ENCODE measurements around the gene TOR3A.

Gene TOR3A

GRCh38 chr1:179046808-179047635, 34.8 kb upstream of the TOR3A start:
- Histone ChIP-seq H3K4me1 (ENCODE audit: control insufficient read depth, insufficient read depth, low read length, poor library complexity, severe bottlenecking) (peaks cover 8% of the 10 kb centered on the region), H3K27ac (ENCODE audit: low read depth, low read length, severe bottlenecking) (peak overlapping the region; percentile 51), H3K36me3 (ENCODE audit: control insufficient read depth, insufficient read depth, low read length) (peaks cover 7% of the 10 kb centered on the region), H3K4me3 (ENCODE audit: extremely low read depth, insufficient read depth, low read length, poor library complexity, severe bottlenecking) (no peak overlapping the region), H3K9me3 (ENCODE audit: control insufficient read depth, low read length) (no peaks in the 10 kb centered on the region)
- 93 to 96% methylated on average over 5 to 11 of the region's 14 CpGs for WGBS, 2 experiments (ENCODE audit: insufficient coverage in 2 of 2)

DNA sequence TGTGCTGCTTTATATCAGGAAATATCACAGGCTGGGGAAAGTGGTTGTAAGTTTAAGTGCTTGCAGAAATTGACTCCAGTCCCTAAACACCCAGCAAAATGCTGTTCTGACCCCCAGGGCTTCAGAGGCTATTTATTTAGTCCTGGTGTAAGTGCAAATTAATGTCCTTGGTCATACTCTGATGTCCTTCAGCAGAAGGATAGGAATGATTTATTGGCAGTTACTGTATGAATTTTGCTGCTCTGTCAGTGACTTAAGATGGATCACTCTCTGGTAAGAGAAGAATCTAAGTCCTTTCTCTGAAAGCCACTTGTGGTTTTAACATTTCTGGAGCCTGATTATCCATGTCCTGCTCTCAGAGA, 34.3 kb upstream of the TOR3A start:
- peaks cover 8% of the 10 kb centered on the region for H3K4me1 ChIP-seq (ENCODE audit: control insufficient read depth, insufficient read depth, low read length, poor library complexity, severe bottlenecking)
- H3K4me3 ChIP-seq (ENCODE audit: extremely low read depth, insufficient read depth, low read length, poor library complexity, severe bottlenecking), result no peak overlapping the region
- H3K27ac ChIP-seq (ENCODE audit: low read depth, low read length, severe bottlenecking), result peak overlapping the region; percentile 51
- H3K9me3 ChIP-seq (ENCODE audit: control insufficient read depth, low read length), result no peaks in the 10 kb centered on the region
- peaks cover 7% of the 10 kb centered on the region for H3K36me3 ChIP-seq (ENCODE audit: control insufficient read depth, insufficient read depth, low read length)

- H3K27ac ChIP-seq (ENCODE audit: low read depth, low read length, severe bottlenecking), result no peak overlapping the region
- H3K4me1 ChIP-seq (ENCODE audit: control insufficient read depth, insufficient read depth, low read length, poor library complexity, severe bottlenecking), result peaks cover 8% of the 10 kb centered on the region
- H3K4me3 ChIP-seq (ENCODE audit: extremely low read depth, insufficient read depth, low read length, poor library complexity, severe bottlenecking), result no peak overlapping the region
- WGBS, 2 experiments (ENCODE audit: insufficient coverage in 2 of 2), result no CpG with 5 or more reads among the region's 1 CpG
- no peaks in the 10 kb centered on the region for H3K9me3 ChIP-seq (ENCODE audit: control insufficient read depth, low read length)
- H3K36me3 ChIP-seq (ENCODE audit: control insufficient read depth, insufficient read depth, low read length), result peaks cover 7% of the 10 kb centered on the region
Observed at GRCh38 chr1:179048339-179049124, 33.3 kb upstream of the TOR3A start.

DNA sequence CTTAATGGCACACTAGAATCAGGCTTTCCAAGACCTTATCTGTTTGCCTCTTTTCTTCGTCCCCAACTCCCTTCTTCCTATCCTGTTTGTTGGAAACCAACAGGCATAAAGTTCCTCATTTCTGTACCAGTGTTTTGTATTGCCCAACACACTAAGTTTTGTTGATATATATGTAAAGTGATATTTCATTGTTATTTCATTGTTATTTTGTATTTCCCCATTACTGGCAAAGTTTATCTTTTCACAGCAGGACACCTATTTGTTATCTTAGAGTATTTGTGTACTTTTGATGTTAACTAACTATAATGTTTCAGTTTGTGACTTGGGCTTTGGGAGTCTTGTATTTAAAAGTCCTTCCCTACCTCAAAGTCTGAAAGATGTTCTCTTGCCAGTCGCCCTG, 29.1 kb upstream of the TOR3A start:
- H3K9me3 ChIP-seq (ENCODE audit: control insufficient read depth, low read length), result no peaks in the 10 kb centered on the region
- WGBS, 2 experiments (ENCODE audit: insufficient coverage in 2 of 2), result 100% methylated on average over 1 of the region's 2 CpGs
- no peak overlapping the region for H3K4me3 ChIP-seq (ENCODE audit: extremely low read depth, insufficient read depth, low read length, poor library complexity, severe bottlenecking)
- peaks cover 26% of the 10 kb centered on the region for H3K36me3 ChIP-seq (ENCODE audit: control insufficient read depth, insufficient read depth, low read length)
- H3K27ac ChIP-seq (ENCODE audit: low read depth, low read length, severe bottlenecking), result no peak overlapping the region
- no peaks in the 10 kb centered on the region for H3K4me1 ChIP-seq (ENCODE audit: control insufficient read depth, insufficient read depth, low read length, poor library complexity, severe bottlenecking)

DNA sequence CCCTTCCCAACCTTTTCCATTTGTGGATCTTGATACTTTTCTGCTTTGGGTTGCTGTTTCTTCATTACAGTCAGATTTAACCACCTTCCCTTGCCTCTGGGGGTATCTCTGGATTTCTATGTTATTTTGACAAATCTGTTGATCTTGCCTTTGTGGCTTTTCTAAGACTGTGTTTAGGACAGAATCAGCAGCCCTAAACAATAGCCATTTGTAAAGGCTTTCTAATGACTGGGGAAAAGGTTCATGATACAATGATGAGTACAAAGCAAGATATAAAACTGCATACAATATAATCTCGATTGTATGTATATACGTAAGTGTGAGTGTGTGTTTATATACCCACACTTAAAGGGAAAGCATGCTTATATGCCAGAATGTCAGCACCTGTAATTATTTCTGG, 28.4 kb upstream of the TOR3A start:
- no CpG with 5 or more reads among the region's 2 CpGs for WGBS, 2 experiments (ENCODE audit: insufficient coverage in 2 of 2)
- peaks cover 26% of the 10 kb centered on the region for H3K36me3 ChIP-seq (ENCODE audit: control insufficient read depth, insufficient read depth, low read length)
- no peaks in the 10 kb centered on the region for H3K9me3 ChIP-seq (ENCODE audit: control insufficient read depth, low read length)

DNA sequence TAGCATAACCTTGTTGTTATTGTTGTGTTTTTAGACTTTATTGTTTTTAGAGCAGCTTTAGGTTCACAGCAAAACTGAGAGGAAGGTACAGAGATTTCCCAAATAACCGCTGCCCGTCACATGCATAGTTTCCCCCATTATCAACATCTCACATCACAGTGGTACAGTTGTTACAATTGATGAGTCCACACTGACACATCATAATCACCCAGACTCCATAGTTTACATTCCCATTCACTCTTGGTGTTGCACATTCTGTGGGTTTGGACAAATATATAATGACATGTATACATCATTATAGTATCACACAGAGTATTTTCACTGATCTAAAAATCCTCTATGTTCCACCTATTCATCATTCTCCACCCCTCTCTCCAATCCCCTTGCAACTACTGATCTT, 25.9 kb upstream of the TOR3A start:
- peaks cover 10% of the 10 kb centered on the region for H3K4me1 ChIP-seq (ENCODE audit: control insufficient read depth, insufficient read depth, low read length, poor library complexity, severe bottlenecking)
- H3K36me3 ChIP-seq (ENCODE audit: control insufficient read depth, insufficient read depth, low read length), result peaks cover 26% of the 10 kb centered on the region
- H3K4me3 ChIP-seq (ENCODE audit: extremely low read depth, insufficient read depth, low read length, poor library complexity, severe bottlenecking), result no peak overlapping the region
- WGBS, 2 experiments (ENCODE audit: insufficient coverage in 2 of 2), result 100% methylated on average over 2 of the region's 2 CpGs
- no peak overlapping the region for H3K27ac ChIP-seq (ENCODE audit: low read depth, low read length, severe bottlenecking)
- no peaks in the 10 kb centered on the region for H3K9me3 ChIP-seq (ENCODE audit: control insufficient read depth, low read length)

More for the DNA sequence above, 28.4 kb upstream of the TOR3A start:
- no peak overlapping the region for H3K4me3 ChIP-seq (ENCODE audit: extremely low read depth, insufficient read depth, low read length, poor library complexity, severe bottlenecking)
- peaks cover 2% of the 10 kb centered on the region for H3K4me1 ChIP-seq (ENCODE audit: control insufficient read depth, insufficient read depth, low read length, poor library complexity, severe bottlenecking)
- no peak overlapping the region for H3K27ac ChIP-seq (ENCODE audit: low read depth, low read length, severe bottlenecking)

- H3K4me1 ChIP-seq (ENCODE audit: control insufficient read depth, insufficient read depth, low read length, poor library complexity, severe bottlenecking), result peaks cover 10% of the 10 kb centered on the region
- H3K27ac ChIP-seq (ENCODE audit: low read depth, low read length, severe bottlenecking), result peak overlapping the region; percentile 77
- 80 to 88% methylated on average over 2 to 3 of the region's 3 CpGs for WGBS, 2 experiments (ENCODE audit: insufficient coverage in 2 of 2)
- no peaks in the 10 kb centered on the region for H3K9me3 ChIP-seq (ENCODE audit: control insufficient read depth, low read length)
- H3K4me3 ChIP-seq (ENCODE audit: extremely low read depth, insufficient read depth, low read length, poor library complexity, severe bottlenecking), result no peak overlapping the region
- peaks cover 37% of the 10 kb centered on the region for H3K36me3 ChIP-seq (ENCODE audit: control insufficient read depth, insufficient read depth, low read length)
Observed at GRCh38 chr1:179058487-179059483, 23.1 kb upstream of the TOR3A start.

GRCh38 chr1:179061360-179062282, 20.2 kb upstream of the TOR3A start:
- no peak overlapping the region for H3K4me3 ChIP-seq (ENCODE audit: extremely low read depth, insufficient read depth, low read length, poor library complexity, severe bottlenecking)
- WGBS, 2 experiments (ENCODE audit: insufficient coverage in 2 of 2), result 90 to 97% methylated on average over 4 to 6 of the region's 8 CpGs
- H3K4me1 ChIP-seq (ENCODE audit: control insufficient read depth, insufficient read depth, low read length, poor library complexity, severe bottlenecking), result peaks cover 10% of the 10 kb centered on the region
- H3K27ac ChIP-seq (ENCODE audit: low read depth, low read length, severe bottlenecking), result no peak overlapping the region
- H3K9me3 ChIP-seq (ENCODE audit: control insufficient read depth, low read length), result no peaks in the 10 kb centered on the region
- peaks cover 44% of the 10 kb centered on the region for H3K36me3 ChIP-seq (ENCODE audit: control insufficient read depth, insufficient read depth, low read length)

- WGBS, 2 experiments (ENCODE audit: insufficient coverage in 2 of 2), result 94 to 100% methylated on average over 1 to 3 of the region's 4 CpGs
Observed at GRCh38 chr1:179066471-179066870, 15.4 kb upstream of the TOR3A start.

More at GRCh38 chr1:179066471-179066870, 15.4 kb upstream of the TOR3A start:
- Histone ChIP-seq H3K9me3 (ENCODE audit: control insufficient read depth, low read length) (no peaks in the 10 kb centered on the region), H3K4me3 (ENCODE audit: extremely low read depth, insufficient read depth, low read length, poor library complexity, severe bottlenecking) (no peak overlapping the region), H3K36me3 (ENCODE audit: control insufficient read depth, insufficient read depth, low read length) (peaks cover 58% of the 10 kb centered on the region), H3K4me1 (ENCODE audit: control insufficient read depth, insufficient read depth, low read length, poor library complexity, severe bottlenecking) (no peaks in the 10 kb centered on the region), H3K27ac (ENCODE audit: low read depth, low read length, severe bottlenecking) (no peak overlapping the region)

Data from mesodermal cell (in vitro differentiated cells).